Neural cell (in vitro differentiated cells): ENCODE measurements around the gene REM2. TPM values are rescaled to one million over a fixed set of nuclear protein-coding genes. Genes with fewer than 3 reads are reported as not detected.
"Not testable (repeated sequence)": the region's sequence is repeated elsewhere in the genome, so short reads cannot be mapped to it uniquely, and the experiment has no call there.

ENCODE experiments used
- H2AFZ ChIP-seq: fragments of 200-600, 300-800 bp; sonication (generic), shearing (Covaris generic); 2 replicates; pipeline ENCODE4 v1.6.0; 2014; ENCODE audit warnings: low read depth, mild to moderate bottlenecking, antibody characterized with exemption, low read length, moderate library complexity
- H3F3A ChIP-seq: fragments of 200-600 bp; shearing (Covaris generic); 2 replicates; pipeline ENCODE4 v1.6.1; 2016; ENCODE audit warnings: mild to moderate bottlenecking, moderate library complexity, mixed read lengths, antibody characterized with exemption, low read length; ENCODE audit not compliant: insufficient read depth, poor library complexity, severe bottlenecking
- H3K27ac ChIP-seq: fragments of 200-600, 300-800 bp; sonication (generic), shearing (Covaris generic); 2 replicates; pipeline ENCODE4 v1.5.1; 2014; ENCODE audit warnings: mild to moderate bottlenecking, low read length, moderate library complexity
- H3K27me3 ChIP-seq: fragments of 300-800, 200-600 bp; sonication (generic), shearing (Covaris generic); 2 replicates; pipeline ENCODE4 v1.6.0; 2014; ENCODE audit warnings: mild to moderate bottlenecking, low read depth, low read length, moderate library complexity; ENCODE audit not compliant: insufficient read depth
- H3K36me3 ChIP-seq: fragments of 300-800, 200-600 bp; sonication (generic), shearing (Covaris generic); 2 replicates; pipeline ENCODE4 v1.5.1; 2014; ENCODE audit warnings: mild to moderate bottlenecking, antibody characterized with exemption, low read length, moderate library complexity; ENCODE audit not compliant: insufficient read depth
- H3K4me2 ChIP-seq: fragments of 300-800, 200-600 bp; sonication (generic), shearing (Covaris generic); 2 replicates; pipeline ENCODE4 v1.6.0; 2014; ENCODE audit warnings: mild to moderate bottlenecking, low read length
- H3K4me3 ChIP-seq: fragments of 300-800, 200-600 bp; sonication (generic), shearing (Covaris generic); 2 replicates; pipeline ENCODE4 v1.5.1; 2014; ENCODE audit warnings: mild to moderate bottlenecking, low read length, moderate library complexity
- H3K79me2 ChIP-seq: fragments of 200-600 bp; shearing (Covaris generic); replicated peaks from 2 replicates; pipeline ENCODE4 v1.6.0; 2014; ENCODE audit warnings: mild to moderate bottlenecking, low read length, moderate library complexity; ENCODE audit not compliant: insufficient read depth
- H3K9ac ChIP-seq: fragments of 300-800, 200-600 bp; sonication (generic), shearing (Covaris generic); 2 replicates; pipeline ENCODE4 v1.6.1; 2016; ENCODE audit warnings: mild to moderate bottlenecking, low read length, mixed read lengths
- H3K9me2 ChIP-seq: fragments of 200-600 bp; shearing (Covaris generic); 2 replicates; pipeline ENCODE4 v1.6.1; 2016; ENCODE audit warnings: mild to moderate bottlenecking, low read length, mixed read lengths; ENCODE audit not compliant: insufficient read depth
- H3K9me3 ChIP-seq: fragments of 200-600, 300-800 bp; sonication (generic), shearing (Covaris generic); 2 replicates; pipeline ENCODE4 v1.6.1; 2016; ENCODE audit warnings: mild to moderate bottlenecking, mixed run types, low read length, moderate library complexity, mixed read lengths
- H4K20me1 ChIP-seq: fragments of 200-600 bp; shearing (Covaris generic); 2 replicates; pipeline ENCODE4 v1.6.1; 2016; ENCODE audit warnings: mild to moderate bottlenecking, mixed run types; ENCODE audit not compliant: insufficient read depth
- CTCF ChIP-seq: fragments of 450-650 bp; IDR thresholded peaks from 2 replicates; pipeline ENCODE4 v1.5.1; 2014; ENCODE audit warnings: antibody characterized with exemption, mild to moderate bottlenecking, moderate library complexity; ENCODE audit not compliant: poor library complexity, severe bottlenecking
- EP300 ChIP-seq: fragments of 450-650 bp; conservative IDR thresholded peaks from 2 replicates; pipeline ENCODE4 v1.6.1; 2014; ENCODE audit warnings: antibody characterized with exemption, mild to moderate bottlenecking, moderate library complexity; ENCODE audit not compliant: poor library complexity, severe bottlenecking
- EZH2 ChIP-seq: fragments of 200-600, 300-800 bp; shearing (Covaris generic), sonication (generic); IDR thresholded peaks from 2 replicates; pipeline ENCODE4 v1.6.1; 2014; ENCODE audit warnings: antibody characterized with exemption, low read length, borderline replicate concordance, mild to moderate bottlenecking; ENCODE audit not compliant: insufficient read depth, poor library complexity, severe bottlenecking
- MXI1 ChIP-seq: fragments of 450-650 bp; conservative IDR thresholded peaks from 2 replicates; pipeline ENCODE4 v1.6.1; 2014; ENCODE audit warnings: antibody characterized with exemption, mild to moderate bottlenecking; ENCODE audit not compliant: poor library complexity, severe bottlenecking
- POLR2AphosphoS5 ChIP-seq: IDR thresholded peaks from 2 replicates; pipeline ENCODE4 v1.6.1; 2012
- RAD21 ChIP-seq: fragments of 450-650 bp; conservative IDR thresholded peaks from 2 replicates; pipeline ENCODE4 v1.6.1; 2014; ENCODE audit warnings: antibody characterized with exemption, mild to moderate bottlenecking, moderate library complexity
- REST ChIP-seq: IDR thresholded peaks from 2 replicates; pipeline ENCODE4 v1.6.1; 2012; ENCODE audit warnings: borderline replicate concordance
- SMC3 ChIP-seq: fragments of 450-650 bp; conservative IDR thresholded peaks from 2 replicates; pipeline ENCODE4 v1.6.1; 2014; ENCODE audit warnings: antibody characterized with exemption, mild to moderate bottlenecking, moderate library complexity; ENCODE audit not compliant: poor library complexity
- TAF1 ChIP-seq: IDR thresholded peaks from 2 replicates; pipeline ENCODE4 v1.6.1; 2012; ENCODE audit warnings: low read depth
- polyA plus RNA-seq: library from polyadenylated mRNA; depleted of rRNA; stranded (reverse); fragments of >200 nt; gene quantifications from 2 replicates; pipeline ENCODE4 v1.2.3, GENCODE V29; 2014

The REM2 gene
- polyA plus RNA-seq, 1 donor from 2014 or later = 28.6 TPM

- no peak for TF ChIP-seq EP300
- TF ChIP-seq MXI1 = no peak
- no peak for TF ChIP-seq POLR2AphosphoS5
- no peak for TF ChIP-seq EZH2
- TF ChIP-seq REST = no peak
- no peak for TF ChIP-seq TAF1
- TF ChIP-seq CTCF = no peak
- TF ChIP-seq SMC3 = no peak
- TF ChIP-seq RAD21 = no peak
- Histone ChIP-seq H2AFZ (no peak overlapping the region), H3K4me2 (no peak overlapping the region), H3K9me3 (no peaks in the 10 kb centered on the region), H3F3A (no peaks in the 10 kb centered on the region), H3K27me3 (no peaks in the 10 kb centered on the region), H3K9ac (no peak overlapping the region), H3K4me3 (no peak overlapping the region), H4K20me1 (no peaks in the 10 kb centered on the region), H3K9me2 (no peaks in the 10 kb centered on the region), H3K79me2 (peaks cover 25% of the 10 kb centered on the region), H3K36me3 (peaks cover 3% of the 10 kb centered on the region), H3K27ac (no peak overlapping the region)
Observed at GRCh38 chr14:22910916-22911315, 27.9 kb downstream of the REM2 start.

GRCh38 chr14:22914836-22915235 lies 31.8 kb downstream of the REM2 start:
- H3K9me3 ChIP-seq, H2AFZ ChIP-seq, H3K4me2 ChIP-seq, H3K27me3 ChIP-seq, H3F3A ChIP-seq, H3K36me3 ChIP-seq, H3K27ac ChIP-seq, H3K4me3 ChIP-seq, H4K20me1 ChIP-seq, H3K9me2 ChIP-seq, H3K9ac ChIP-seq: not testable (repeated sequence)
- H3K79me2 ChIP-seq = peaks cover 48% of the 10 kb centered on the region

GRCh38 chr14:22915886-22916521 lies 33.0 kb downstream of the REM2 start:
- Histone ChIP-seq H3K4me2 (no peak overlapping the region), H3K36me3 (no peaks in the 10 kb centered on the region), H3K9ac (no peak overlapping the region), H3K27ac (no peak overlapping the region), H3K4me3 (no peak overlapping the region), H3F3A (no peaks in the 10 kb centered on the region), H2AFZ (no peak overlapping the region), H3K9me2 (no peaks in the 10 kb centered on the region), H4K20me1 (no peaks in the 10 kb centered on the region), H3K79me2 (peaks cover 48% of the 10 kb centered on the region), H3K27me3 (no peaks in the 10 kb centered on the region), H3K9me3 (no peaks in the 10 kb centered on the region)
- TF ChIP-seq EP300 (no peak), MXI1 (no peak), TAF1 (no peak), CTCF (no peak), SMC3 (no peak), EZH2 (no peak), POLR2AphosphoS5 (no peak), RAD21 (no peak), REST (no peak)
